Stimulated activated CD4-positive, alpha-beta T cell treated with anti-CD3 and anti-CD28 coated beads, TNF-alpha, amount 100 ng/mL, for 48 hours (primary cell): ENCODE data around the gene PRSS36.
A peak's percentile ranks its signal among the peaks of the same experiment; 100 is the strongest.
"Not testable (repeated sequence)": the region's sequence is repeated elsewhere in the genome, so short reads cannot be mapped to it uniquely, and the experiment has no call there.

Experiments
- DNase-seq, 3 donors: peaks; one replicate each; pipeline ENCODE4 v3.0.0-alpha.2; 2020; ENCODE audit warnings: low read depth in 3 of 3

PRSS36 gene

DNA sequence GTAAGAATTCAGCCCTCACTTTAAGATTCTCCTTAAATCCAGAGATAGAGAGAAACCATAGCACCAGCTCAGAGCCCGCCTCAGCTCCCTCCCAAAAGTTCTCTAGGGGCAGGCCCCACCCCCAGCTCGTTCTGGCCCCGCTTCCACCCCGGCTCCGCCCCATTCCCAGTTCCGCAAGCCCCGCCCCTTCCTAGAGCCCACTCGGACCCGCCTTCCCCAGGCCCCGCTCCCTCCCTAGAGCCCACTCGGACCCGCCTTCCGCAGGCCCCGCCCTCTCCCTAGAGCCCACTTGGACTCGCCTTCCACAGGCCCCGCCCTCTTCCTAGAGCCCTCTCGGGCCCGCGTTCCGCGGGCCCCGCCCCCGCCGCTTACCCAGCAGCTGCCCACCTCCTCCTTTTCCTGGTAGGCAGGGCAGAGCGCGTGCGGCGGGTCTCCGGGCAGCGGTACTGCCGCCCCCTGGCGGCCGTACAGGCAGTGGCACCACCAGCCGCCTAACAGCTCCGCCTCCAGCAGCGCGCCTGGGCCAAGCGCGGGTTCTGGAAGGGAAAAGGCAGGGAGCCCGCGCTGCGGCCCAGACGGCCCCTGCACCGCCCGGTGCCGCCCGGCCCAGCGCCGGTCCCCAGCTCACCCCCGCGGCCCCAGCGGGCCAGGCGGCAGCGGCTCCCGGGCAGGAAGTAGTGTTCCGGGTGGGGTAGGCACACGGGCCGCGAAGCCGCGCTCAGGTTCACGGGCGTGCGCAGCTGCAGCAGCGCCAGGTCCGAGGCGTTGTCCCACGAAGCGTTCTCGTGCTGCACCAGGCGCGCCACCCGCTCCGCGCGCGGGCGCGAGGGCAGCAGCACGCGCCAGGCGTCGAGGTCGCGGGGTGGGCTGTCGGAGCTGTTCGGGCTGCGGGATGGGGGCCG lies 7.5 kb downstream of the PRSS36 start:
- peak; percentile 98 to 99 (median 98) for DNase-seq

DNA sequence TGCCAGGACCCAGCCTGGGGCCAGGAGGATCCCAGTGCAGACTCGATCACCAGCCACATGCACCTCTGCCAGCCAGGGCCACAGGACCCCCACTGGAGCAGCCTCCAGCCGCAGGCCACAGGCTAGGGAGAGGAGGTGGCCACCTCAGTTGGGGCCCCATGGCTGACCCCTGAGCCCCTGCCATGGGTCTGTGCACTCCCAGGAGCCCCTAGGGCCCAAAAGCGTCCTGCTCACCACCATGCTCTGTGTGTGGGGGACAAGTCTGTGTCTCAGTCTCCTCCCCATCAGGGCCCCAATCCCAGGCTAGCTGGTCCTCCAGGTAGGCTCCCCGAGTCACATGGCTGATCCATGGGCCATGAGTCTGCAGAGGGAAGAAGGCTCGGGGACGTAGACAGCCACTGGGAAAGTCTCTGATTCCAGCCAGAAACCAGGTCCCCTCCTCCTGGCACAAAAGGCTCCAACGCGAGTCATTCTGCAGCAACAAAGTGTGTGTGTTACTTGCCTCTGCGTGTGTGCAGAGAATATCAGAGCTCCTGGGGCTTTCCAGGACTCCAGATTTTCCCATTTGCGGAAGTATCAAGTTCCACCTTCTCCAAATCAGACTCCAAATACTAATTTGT lies 8.3 kb downstream of the PRSS36 start:
- DNase-seq = no peak

DNA sequence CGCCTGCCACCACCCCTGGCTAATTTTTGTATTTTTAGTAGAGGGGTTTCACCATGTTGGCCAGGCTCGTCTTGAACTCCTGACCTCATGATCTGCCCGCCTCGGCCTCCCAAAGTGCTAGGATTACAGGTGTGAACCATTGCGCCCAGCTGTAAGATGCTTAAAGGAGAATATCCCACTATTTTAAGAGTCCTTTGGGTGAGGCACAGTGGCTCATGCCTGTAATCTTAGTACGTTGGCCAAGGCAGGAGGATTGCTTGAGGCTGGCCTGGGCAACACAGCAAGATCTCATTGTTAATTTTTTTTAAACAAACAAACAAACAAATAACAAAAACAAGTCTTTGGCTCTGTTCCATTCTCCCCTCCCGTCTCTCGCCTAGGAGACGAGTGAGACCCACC lies 8.8 kb downstream of the PRSS36 start:
- not testable (repeated sequence) for DNase-seq

DNA sequence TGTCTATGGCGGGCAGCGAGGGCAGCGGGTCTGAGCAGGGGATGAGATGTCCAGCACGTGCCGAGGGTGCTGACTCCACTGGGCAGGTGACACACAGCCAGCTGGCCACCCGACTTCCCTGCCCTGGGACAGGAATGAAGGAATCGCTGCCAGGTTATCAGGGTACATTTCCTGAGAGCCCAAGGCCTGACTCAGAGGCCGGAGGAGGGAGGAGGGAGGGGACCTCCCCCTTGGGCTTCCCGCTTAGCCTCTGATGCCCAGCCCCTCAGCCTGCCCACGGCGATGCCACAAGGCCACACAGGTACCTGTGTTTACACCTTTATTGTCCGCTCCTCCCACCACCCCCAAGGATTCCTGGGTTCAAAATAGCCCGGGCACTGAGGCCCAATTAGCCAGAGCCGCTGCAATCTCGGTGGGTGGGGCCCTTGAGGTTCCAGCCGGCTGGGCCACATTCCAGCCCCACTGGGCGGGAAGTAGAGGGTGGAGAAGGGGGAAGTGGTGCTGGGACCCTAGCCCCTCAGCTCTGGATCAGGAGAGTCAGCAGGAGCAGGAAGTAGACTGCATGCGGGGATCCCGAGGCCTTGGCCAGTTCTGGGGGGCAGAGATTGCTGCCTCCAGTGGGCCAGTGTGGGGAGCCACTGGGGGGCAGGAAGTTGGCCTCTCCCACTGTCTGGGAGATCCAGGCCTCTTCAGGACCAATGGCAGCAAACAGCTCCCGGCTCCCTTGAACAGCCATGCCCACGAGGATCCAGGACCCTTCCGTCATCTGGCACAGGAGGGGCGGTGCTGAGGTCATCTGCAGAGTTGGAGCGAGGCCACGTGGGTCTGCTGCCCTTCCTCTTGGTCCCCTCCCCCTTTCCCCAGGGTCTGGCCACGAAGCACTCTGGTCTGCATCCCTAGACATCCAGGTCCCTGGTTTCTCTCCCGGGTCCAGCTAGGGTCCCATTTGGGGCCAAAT lies 11.0 kb downstream of the PRSS36 start:
- DNase-seq = no peak

DNA sequence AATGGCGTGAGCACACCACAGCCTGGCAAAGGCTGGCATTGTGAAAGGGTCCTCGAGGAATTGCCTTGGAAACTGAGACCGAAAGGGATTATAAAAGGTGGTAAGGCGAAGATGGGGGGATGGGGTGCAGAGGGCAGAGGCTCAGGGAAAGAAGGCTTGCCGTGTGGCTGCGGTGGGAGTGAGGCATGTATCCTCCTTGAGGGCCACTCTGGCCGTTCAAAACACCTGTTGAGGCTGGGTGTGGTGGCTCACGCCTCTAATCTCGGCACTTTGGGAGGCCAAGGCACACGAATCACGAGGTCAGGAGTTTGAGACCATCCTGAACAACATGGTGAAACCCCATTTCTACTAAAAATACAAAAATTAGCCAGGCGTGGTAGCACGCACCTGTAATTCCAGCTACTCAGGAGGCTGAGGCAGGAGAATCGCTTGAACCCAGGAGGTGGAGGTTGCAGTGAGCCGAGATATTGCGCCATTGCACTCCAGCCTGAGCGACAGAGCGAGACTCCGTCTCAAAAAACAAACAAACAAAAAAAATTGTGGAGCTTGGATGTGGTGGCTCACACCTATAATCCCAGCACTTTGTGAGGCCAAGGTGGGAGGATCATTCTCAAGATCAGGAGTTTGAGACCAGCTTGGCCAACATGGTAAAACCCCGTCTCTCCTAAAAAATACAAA lies 12.9 kb downstream of the PRSS36 start:
- not testable (repeated sequence) for DNase-seq

DNA sequence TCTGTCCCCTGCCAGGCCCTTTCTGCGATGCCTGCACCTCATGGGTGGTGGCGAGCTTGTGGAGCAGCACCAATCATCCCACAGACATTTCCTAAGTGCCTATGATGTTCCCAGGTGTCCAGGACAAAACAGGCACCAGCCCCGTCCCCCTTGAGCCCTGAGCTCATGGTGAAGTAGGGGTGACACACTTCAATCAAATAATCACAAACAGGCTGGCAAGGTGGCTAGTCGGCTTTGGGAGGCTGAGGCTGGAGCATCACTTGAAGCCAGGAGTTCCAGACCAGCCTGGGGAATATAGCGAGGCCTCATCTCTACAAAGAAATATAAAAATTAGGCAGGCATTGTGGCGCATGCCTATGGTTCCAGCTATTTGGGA lies 13.6 kb downstream of the PRSS36 start:
- no peak for DNase-seq

DNA sequence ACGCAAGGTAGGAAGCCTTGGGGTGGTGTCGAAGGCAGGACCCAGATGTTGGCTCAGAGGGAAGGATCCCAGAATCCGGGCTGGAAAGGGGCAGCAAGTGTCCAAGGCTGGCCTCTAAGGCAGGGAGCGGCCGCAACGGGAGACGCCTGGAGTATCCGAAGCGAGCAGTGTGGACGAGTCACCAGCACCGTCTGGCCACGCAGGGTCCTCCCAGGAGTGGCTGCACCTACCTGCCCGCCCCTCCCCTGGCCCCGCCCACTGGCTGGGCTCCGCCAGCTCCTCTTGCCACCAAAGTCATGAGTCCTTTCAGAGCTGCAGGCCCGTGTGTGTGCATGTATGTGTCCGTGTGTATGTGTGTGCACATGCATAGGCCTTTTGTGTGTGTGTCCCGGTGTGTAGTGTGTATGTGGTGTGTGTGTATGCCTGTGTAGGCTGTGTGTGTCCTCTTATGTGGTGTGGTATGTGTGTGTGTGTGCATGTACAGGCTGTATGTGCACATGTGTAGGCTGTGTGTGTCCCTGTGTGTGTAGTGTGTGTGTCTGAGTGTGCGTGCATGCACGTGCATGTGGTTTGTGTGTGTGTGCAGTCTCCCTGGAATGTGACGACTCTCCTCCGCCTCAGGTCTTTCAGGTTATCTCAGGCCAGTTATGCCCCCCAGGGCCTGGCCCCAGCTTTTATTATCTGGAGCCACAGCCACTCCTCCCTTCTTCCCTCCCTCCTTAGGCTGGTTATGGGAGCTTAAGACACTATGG lies 14.2 kb downstream of the PRSS36 start, which contains the start of gene PRSS8:
PRSS8 (minus strand) TSS at position 193 of the 752 bp plus-strand sequence. CDS start 229 bp downstream, outside the sequence.
- no peak for DNase-seq

DNA sequence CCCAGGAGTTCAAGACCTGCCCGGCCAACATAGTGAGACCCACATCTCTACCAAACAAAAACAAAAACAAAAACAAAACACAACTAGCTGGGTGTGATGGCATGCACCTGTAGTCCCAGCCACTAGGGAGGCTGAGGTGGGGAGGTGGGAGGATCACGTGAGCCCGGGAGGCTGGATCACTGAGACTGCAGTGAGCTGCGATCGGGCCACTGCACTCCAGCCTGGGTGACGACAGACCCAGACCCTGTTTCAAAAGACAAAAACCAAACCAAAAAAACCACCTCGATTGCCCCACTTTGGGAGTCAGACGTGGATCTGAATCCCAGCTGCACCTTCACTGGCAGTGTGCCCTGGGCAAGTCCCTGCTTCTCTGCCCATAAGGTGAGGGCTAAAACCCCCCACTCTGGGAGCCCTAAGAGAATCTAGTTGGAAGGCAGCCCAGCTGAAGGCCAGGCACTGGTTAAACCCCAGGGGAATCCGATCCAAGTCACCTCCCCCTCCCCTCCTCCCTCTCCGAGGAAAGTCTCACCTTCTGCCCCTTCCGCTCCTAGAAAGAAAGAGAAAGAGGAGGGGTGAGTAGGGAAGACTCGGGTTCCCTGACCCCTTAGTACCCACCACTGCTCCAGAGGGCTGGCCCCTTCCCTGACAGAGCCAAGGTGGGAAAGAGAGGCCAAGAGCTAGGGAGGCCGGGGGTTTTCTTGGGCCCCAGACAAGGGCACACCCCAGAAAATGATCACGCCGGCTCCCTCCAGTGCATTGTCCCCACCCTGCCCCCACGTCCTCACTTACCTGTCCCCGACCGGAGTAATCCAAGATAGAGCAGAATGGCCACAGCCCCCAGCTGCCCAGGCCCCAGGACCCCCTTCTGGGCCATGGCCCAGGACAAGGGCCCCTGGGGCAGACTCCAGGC lies 15.0 kb downstream of the PRSS36 start:
- DNase-seq = no peak

DNA sequence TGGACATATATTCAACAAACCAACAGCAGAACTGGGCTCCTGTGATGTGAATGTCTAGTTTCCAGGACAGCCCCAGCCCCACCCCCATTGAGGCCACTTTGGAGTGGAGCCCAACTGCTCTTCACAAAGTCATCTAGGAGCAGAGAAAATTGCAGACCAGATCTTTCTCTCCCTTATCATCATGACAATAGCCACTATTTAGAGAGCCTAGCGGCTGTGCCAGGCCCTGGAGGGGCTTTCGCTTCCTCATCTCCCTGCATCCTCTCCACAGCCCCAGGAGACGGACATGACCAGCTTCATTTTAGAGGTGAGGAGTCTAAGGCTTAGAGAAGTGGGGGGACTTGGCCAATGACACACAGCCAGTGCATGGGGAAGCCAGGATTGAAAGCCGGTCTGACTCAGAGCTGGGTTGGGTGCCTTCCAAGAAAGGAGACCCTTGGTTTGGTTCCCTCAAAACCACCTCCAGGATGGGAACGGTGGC lies 15.7 kb downstream of the PRSS36 start:
- no peak for DNase-seq

DNA sequence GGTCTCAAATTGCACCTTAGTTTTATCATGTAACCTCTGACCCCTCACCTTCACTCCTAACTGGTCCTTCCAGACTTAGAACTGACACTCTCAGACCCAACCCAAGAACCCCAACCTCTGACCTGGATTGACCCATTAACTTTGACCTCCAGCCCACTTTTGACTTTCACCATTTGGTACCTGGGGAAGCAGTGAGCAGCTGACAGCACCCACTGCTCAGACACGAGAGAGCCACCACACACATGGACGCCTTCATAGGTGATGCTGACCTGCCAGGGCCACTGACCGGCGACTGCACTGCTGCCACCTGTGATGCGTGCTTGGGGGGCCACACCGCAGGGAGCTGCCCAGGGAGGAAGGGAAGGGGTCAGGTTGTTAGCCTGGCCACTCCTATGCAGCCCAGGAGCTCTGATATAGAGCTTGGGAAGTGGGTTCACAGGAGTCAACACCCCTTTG lies 16.8 kb downstream of the PRSS36 start:
- DNase-seq = no peak

DNA sequence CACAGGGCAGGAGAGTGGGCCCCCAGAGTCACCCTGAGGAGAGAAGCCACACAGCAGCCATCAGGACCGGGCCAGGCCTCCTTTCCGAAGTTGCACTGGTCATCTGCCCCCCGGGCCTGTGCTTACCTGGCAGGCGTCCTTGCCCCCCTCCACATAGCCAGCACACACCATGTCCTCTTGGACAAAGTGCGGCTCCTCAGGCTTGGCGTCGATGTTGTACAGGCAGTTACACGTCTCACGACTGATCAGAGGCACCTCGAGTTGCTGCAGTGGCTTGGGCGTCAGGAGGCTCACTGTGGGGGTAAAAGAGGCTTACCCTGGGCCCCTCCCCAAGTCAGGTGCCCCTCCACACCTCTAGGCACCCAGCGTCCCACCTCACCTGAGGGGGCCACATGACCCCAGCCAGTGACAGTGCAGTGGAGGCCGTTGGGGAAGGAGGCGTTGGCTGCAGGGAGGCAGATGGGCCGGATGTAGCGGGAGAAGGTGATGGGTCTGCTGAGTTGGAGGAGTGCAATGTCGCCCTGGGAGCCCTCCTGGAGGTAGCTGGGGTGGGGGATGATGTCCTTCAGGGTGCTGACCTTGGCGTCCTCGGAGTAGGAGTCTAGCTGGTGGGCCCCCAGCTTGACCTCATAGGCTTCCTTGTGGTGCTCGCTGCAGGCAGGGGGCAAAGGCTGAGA lies 17.4 kb downstream of the PRSS36 start:
- DNase-seq = no peak

DNA sequence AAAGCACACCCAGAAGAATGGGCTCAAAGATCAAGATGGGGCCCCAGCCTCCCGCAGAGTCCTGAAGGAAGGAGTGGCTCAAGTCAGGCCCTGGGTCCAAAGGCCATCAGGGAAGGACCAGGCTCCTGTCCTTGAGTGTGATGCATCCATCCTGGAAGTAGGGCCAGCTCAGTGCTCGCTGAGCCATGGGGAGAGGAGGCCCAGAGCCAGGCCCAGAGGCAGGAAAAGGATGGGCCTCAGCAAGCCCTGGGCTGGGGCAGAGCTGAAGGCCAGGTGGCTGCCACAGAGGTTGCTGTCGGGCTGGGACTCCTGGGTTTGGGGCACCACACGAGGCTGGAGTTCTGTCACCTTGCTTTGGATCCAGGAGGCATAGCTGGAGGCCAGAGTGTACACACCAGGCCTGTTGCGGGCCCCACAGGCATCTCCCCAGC lies 18.0 kb downstream of the PRSS36 start:
- no peak for DNase-seq

DNA sequence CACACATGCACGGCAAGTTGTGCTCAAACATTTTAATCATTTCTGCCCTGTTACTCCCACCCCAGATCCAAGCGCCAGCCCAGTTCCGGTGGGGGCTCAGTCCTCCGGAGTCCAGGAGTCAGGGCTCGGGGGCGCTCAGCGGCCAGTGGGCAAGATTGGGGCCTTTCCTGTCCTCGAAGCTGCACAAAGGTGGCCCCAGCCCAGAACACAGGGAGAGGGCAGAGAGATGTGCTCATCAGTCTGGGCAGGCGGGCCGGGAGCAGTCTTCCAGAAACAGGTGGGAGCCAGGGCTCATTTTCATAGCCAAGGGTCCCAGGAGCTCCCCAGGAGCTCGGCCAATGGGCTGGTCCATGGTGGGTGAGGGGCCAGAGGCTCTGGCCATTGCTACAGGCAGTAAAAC lies 18.4 kb downstream of the PRSS36 start:
- no peak for DNase-seq

DNA sequence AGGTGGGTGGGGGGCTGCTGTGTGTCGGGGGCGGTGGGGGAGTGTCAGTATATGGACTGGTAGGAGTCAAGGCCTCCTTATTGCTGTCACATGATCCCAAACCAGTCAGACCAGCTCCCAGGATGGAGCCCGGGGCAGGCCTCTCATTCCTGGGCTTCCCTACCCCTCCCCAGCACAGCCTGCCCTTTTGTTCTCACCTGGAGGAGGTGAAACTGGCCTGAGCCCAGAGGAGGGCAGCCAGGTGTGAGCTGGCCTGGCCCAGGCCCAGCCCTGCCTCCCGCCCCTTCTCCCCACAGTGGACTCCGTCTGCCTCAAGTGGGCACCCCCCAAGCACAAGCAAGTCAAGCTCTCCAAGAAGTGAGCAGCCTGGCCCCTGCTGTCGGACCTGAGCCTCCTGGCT lies 19.0 kb downstream of the PRSS36 start:
- no peak for DNase-seq

DNA sequence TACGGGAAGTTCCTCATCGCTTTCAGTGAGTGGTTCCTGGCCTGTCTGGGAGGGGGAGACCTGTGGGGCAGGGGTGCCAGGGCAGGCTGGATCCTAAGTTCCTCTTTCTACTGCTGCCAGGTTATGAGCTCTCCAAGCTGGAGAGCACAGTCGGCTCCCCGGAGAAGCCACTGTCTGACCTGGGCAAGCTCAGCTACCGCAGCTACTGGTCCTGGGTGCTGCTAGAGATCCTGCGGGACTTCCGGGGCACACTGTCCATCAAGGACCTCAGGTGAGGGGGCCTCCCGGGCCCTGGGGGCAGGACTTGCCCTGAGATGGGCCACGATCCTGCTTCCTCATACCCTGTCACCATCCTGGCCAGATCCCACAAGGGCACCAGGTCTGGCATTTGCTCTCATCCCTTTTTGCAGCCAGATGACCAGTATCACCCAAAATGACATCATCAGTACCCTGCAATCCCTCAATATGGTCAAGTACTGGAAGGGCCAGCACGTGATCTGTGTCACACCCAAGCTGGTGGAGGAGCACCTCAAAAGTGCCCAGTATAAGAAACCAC lies 19.5 kb downstream of the PRSS36 start:
- no peak for DNase-seq

DNA sequence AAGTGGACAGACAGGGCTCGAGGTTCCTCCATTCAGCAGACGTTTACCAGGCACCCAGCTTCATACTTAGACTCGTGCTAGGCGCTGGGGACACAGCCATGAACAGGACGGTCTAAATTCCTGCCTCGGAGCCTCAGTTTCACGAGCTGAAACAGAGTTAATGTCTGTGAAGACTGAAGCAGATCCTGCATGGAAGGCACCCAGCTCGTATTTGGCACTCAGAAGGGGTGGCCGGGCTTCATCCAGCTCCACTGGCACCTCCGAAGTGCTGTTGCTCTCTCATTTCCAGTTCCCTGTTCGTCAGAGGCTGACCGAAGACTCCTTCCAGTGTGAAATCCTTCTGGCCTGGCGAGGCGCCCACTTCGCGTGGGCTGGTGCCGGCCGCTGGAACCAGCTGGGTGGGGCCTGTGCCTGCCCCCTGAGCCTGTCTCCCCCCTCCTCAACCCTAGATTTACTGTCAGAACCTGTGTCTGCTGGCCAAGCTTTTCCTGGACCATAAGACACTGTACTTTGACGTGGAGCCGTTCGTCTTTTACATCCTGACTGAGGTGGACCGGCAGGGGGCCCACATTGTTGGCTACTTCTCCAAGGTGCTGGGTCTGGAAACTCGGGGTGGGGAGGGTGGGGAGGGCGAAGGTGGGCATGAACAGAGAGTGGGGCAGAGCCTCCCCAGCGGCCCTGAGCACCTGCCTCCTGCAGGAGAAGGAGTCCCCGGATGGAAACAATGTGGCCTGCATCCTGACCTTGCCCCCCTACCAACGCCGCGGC lies 20.1 kb downstream of the PRSS36 start:
- no peak for DNase-seq

DNA sequence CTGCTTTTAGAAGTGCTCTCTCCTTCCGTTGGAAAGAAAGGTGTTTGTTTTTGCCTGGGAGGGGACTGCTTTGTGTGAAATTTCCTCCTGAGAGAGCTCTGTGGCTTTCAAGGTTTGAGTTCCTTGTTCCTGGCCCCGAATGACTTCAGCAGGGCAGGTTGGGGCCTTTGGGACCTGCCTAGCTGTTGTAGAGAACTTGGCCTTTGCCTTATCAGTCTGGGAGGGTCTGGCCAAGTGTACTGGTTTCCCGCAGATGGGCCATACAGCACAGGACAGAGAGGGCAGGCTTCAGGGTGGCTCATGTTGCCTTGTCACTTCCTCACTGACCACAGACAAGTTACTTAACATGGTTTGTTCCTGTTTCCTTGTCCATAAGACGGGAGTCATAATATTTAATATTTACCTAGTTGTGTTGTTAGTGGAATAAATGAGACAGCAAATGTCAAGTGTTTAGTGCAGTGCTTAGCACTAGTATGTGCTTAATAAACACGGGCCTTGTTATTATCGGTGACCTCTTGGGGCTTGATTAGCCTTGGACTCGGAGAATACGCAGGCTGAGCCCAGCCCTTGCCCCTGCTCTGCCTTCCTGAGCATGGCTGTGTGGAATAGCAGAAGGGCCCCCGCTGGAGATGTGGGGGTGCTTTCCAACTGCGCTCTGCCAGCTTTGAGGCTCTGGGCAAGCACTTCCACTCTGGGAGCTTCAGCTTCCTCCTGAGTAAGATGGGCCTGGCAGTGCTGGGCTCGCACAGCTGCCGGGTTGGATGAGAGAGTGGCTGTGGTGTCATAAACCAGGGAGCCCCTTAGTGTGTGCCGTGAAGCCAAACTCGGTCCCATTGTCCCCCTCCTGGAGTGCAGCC lies 20.9 kb downstream of the PRSS36 start:
- DNase-seq = no peak
